CD14-positive monocyte (primary cell): ENCODE data around the gene CFAP157. TPM values are rescaled to one million over a fixed set of nuclear protein-coding genes. Genes with fewer than 3 reads are reported as not detected.
A peak's percentile ranks its signal among the peaks of the same experiment; 100 is the strongest.

Experiments
- DNase-seq, 3 donors: peaks; one replicate each; pipeline ENCODE4 v3.0.0-alpha.2; 2011 to 2022
- H2AFZ ChIP-seq: 2 replicates; pipeline ENCODE4 v1.6.0; 2012; ENCODE audit warnings: mild to moderate bottlenecking, low read depth, low read length, inconsistent platforms; ENCODE audit not compliant: insufficient read depth, poor library complexity, severe bottlenecking
- H3K27ac ChIP-seq, 2 donors: 1 replicate in 1 of 2; 2 replicates in 1 of 2; pipeline ENCODE4 v1.5.1; 2012 to 2013; ENCODE audit warnings: low read length in 2 of 2, control low read depth in 1 of 2, inconsistent platforms in 1 of 2, low read depth in 1 of 2, mild to moderate bottlenecking in 1 of 2
- H3K27me3 ChIP-seq, 2 donors: one replicate each; pipeline versions ENCODE4 v1.6.0 to v1.6.1; 2011 to 2013; ENCODE audit warnings: low read length in 2 of 2; ENCODE audit not compliant: control insufficient read depth in 2 of 2, insufficient read depth in 2 of 2
- H3K36me3 ChIP-seq, 2 donors: replicated peaks in 1 of 2; 1 replicate in 1 of 2; 2 replicates in 1 of 2; pipeline versions ENCODE4 v1.5.1 to v1.6.1; 2012 to 2013; ENCODE audit warnings: low read length in 2 of 2, control low read depth in 1 of 2, inconsistent platforms in 1 of 2, mild to moderate bottlenecking in 1 of 2; ENCODE audit not compliant: insufficient read depth in 2 of 2, control insufficient read depth in 1 of 2
- H3K4me1 ChIP-seq, 2 donors: 1 replicate in 1 of 2; 2 replicates in 1 of 2; pipeline versions ENCODE4 v1.5.1 to v1.6.1; 2012 to 2013; ENCODE audit warnings: low read length in 2 of 2, control low read depth in 1 of 2, inconsistent platforms in 1 of 2, mild to moderate bottlenecking in 1 of 2, moderate library complexity in 1 of 2; ENCODE audit not compliant: insufficient read depth in 2 of 2, control insufficient read depth in 1 of 2
- H3K4me2 ChIP-seq: replicated peaks from 2 replicates; pipeline ENCODE3; 2012; ENCODE audit warnings: low read length, moderate library complexity, mild to moderate bottlenecking; ENCODE audit not compliant: poor library complexity, severe bottlenecking; ENCODE audit errors: extremely low read depth
- H3K4me3 ChIP-seq, 3 experiments: fragments of 200-600 bp in 1 of 3; sonication (generic) in 1 of 3; replicated peaks in 1 of 3; 1 replicate in 2 of 3; 2 replicates in 1 of 3; pipeline ENCODE4 v1.5.1; 2011 to 2013; ENCODE audit warnings: low read length in 3 of 3, mild to moderate bottlenecking in 3 of 3, control low read depth in 2 of 3, low read depth in 2 of 3, inconsistent platforms in 1 of 3, moderate library complexity in 1 of 3
- H3K79me2 ChIP-seq: 2 replicates; pipeline ENCODE4 v1.6.0; 2012; ENCODE audit warnings: mild to moderate bottlenecking, control low read depth, inconsistent platforms, low read length, moderate library complexity; ENCODE audit not compliant: insufficient read depth
- H3K9ac ChIP-seq: 2 replicates; pipeline ENCODE4 v1.6.0; 2017; ENCODE audit warnings: low read length, mild to moderate bottlenecking; ENCODE audit not compliant: insufficient read depth, poor library complexity, severe bottlenecking
- H3K9me3 ChIP-seq, 2 donors: replicated peaks in 1 of 2; 1 replicate in 1 of 2; 2 replicates in 1 of 2; pipeline versions ENCODE4 v1.5.1 to v1.6.1; 2012 to 2013; ENCODE audit warnings: low read length in 2 of 2, control low read depth in 1 of 2; ENCODE audit not compliant: control insufficient read depth in 1 of 2, insufficient read depth in 1 of 2
- H4K20me1 ChIP-seq: 2 replicates; pipeline ENCODE4 v1.6.0; 2012; ENCODE audit warnings: mild to moderate bottlenecking, low read length, control low read depth, moderate library complexity; ENCODE audit not compliant: insufficient read depth
- H3K27ac Mint-ChIP-seq, 7 donors: one replicate each; pipeline ENCODE4 v1.8.0; 2020; ENCODE audit warnings: mild to moderate bottlenecking in 7 of 7, mixed read lengths in 7 of 7, moderate library complexity in 6 of 7, inconsistent platforms in 2 of 7
- H3K27me3 Mint-ChIP-seq, 3 donors: one replicate each; pipeline ENCODE4 v1.8.0; 2021 to 2022; ENCODE audit warnings: low read depth in 3 of 3, mild to moderate bottlenecking in 3 of 3, mixed read lengths in 3 of 3, moderate library complexity in 3 of 3, inconsistent platforms in 1 of 3
- H3K36me3 Mint-ChIP-seq, 2 donors: one replicate each; pipeline ENCODE4 v1.8.0; 2020; ENCODE audit warnings: mixed read lengths in 2 of 2, inconsistent platforms in 1 of 2, mild to moderate bottlenecking in 1 of 2
- H3K4me1 Mint-ChIP-seq: one replicate; pipeline ENCODE4 v1.8.0; 2020; ENCODE audit warnings: mild to moderate bottlenecking, mixed read lengths
- H3K4me3 Mint-ChIP-seq, 2 donors: one replicate each; pipeline ENCODE4 v1.8.0; 2020; ENCODE audit warnings: mild to moderate bottlenecking in 2 of 2, mixed read lengths in 2 of 2, moderate library complexity in 1 of 2
- H3K9me3 Mint-ChIP-seq, 7 donors: one replicate each; pipeline ENCODE4 v1.8.0; 2020 to 2022; ENCODE audit warnings: mixed read lengths in 7 of 7, mild to moderate bottlenecking in 6 of 7, moderate library complexity in 6 of 7, inconsistent platforms in 2 of 7
- WGBS: methylation state at CpG from one replicate; pipeline ENCODE4 v1.1.5; 2013; ENCODE audit warnings: missing lambda C conversion rate; ENCODE audit not compliant: insufficient coverage; 5-methylcytosine and 5-hydroxymethylcytosine counted together
- intact Hi-C, 2 donors: fragments of 100-400 bp; cut with micrococcal nuclease; formaldehyde crosslinking; loops; one replicate each; pipeline versions ENCODE4 v1.15.0 to v1.15.1; 2023
- polyA plus RNA-seq, 3 donors: library from polyadenylated mRNA; depleted of rRNA in 1 of 3; unstranded in 2 of 3; stranded (reverse) in 1 of 3; fragments of 300-500 nt in 2 of 3; fragments of >200 nt in 1 of 3; fragmentation: Illumina TruSeq in 2 of 3; gene quantifications; 1 replicate in 2 of 3; 2 replicates in 1 of 3; pipeline ENCODE4 v1.2.3, GENCODE V29; 2012 to 2021
- TF ChIP-seq, protein P1 (sequence below): fragments of 200-600 bp; IDR thresholded peaks from one replicate; pipeline ENCODE4 v1.8.0; 2022; ENCODE audit warnings: antibody characterized with exemption, mild to moderate bottlenecking

Gene CFAP157
- polyA plus RNA-seq, 3 donors, result 0.06 to 0.09 TPM; not detected in 1

DNA sequence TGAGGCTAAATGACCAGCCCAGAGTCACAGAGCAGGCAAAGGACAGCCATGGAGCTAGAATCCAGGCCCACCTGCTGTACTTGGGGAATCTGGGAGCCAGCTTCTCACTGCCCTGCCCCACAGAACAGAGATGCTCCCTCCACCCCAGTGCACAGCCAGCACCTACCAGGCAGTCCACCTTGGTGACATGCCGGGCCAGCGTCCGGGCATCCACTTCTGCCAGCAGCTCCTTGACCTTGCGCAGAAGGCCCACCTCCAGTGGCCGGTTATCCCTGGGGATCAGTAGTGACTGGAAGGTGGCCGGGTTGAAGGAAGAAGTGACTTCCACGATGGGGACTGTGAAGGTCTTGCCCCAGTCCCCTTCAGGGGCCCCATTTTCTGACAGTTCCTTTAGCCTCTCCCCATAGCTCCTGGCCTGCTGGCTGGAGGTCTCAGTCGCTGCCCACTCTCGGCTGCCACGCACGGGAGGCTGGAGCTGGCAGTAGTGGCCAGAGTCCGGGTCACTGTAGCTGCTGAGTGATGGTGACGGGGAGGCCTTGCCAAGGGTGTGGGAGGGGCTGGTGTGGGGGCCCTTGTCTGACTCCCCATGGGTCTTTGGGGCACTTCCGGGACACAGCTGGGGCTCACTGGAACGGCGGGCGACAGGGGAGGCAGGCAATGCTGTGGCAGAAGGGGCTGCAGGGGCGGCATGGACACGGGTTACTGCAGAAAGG lies 37.8 kb downstream of the CFAP157 start:
- peaks cover 98% of the 10 kb centered on the region for H4K20me1 ChIP-seq
- H3K36me3 Mint-ChIP-seq, result peaks cover 71 to 98% of the 10 kb centered on the region in 2 donors
- peak overlapping the region in 1 of 2 donors; percentile 41 for H3K27ac ChIP-seq
- H3K27me3 Mint-ChIP-seq, result no peaks in the 10 kb centered on the region
- TF ChIP-seq, protein P1, sequence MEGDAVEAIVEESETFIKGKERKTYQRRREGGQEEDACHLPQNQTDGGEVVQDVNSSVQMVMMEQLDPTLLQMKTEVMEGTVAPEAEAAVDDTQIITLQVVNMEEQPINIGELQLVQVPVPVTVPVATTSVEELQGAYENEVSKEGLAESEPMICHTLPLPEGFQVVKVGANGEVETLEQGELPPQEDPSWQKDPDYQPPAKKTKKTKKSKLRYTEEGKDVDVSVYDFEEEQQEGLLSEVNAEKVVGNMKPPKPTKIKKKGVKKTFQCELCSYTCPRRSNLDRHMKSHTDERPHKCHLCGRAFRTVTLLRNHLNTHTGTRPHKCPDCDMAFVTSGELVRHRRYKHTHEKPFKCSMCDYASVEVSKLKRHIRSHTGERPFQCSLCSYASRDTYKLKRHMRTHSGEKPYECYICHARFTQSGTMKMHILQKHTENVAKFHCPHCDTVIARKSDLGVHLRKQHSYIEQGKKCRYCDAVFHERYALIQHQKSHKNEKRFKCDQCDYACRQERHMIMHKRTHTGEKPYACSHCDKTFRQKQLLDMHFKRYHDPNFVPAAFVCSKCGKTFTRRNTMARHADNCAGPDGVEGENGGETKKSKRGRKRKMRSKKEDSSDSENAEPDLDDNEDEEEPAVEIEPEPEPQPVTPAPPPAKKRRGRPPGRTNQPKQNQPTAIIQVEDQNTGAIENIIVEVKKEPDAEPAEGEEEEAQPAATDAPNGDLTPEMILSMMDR, result no peak
- 95% methylated on average over 13 of the region's 19 CpGs for WGBS
- H3K4me3 Mint-ChIP-seq, result no peak overlapping the region
- no peaks in the 10 kb centered on the region for H3K27me3 ChIP-seq
- no peak overlapping the region for H3K4me2 ChIP-seq
- peak overlapping the region in 4 of 7 donors; percentile 6 to 81 (median 60) for H3K27ac Mint-ChIP-seq
- peaks cover 0 to 9% of the 10 kb centered on the region in 2 donors for H3K4me1 ChIP-seq
- H3K9me3 ChIP-seq, result no peaks in the 10 kb centered on the region
- H2AFZ ChIP-seq, result no peak overlapping the region
- no peak for DNase-seq
- H3K9me3 Mint-ChIP-seq, result no peaks in the 10 kb centered on the region
- peaks cover 3% of the 10 kb centered on the region for H3K4me1 Mint-ChIP-seq
- peaks cover 12% of the 10 kb centered on the region for H3K79me2 ChIP-seq
- no peak overlapping the region for H3K4me3 ChIP-seq
- H3K9ac ChIP-seq, result no peak overlapping the region
- intact Hi-C loops, result no loop called here
- peaks cover 92 to 98% of the 10 kb centered on the region in 2 donors for H3K36me3 ChIP-seq

DNA sequence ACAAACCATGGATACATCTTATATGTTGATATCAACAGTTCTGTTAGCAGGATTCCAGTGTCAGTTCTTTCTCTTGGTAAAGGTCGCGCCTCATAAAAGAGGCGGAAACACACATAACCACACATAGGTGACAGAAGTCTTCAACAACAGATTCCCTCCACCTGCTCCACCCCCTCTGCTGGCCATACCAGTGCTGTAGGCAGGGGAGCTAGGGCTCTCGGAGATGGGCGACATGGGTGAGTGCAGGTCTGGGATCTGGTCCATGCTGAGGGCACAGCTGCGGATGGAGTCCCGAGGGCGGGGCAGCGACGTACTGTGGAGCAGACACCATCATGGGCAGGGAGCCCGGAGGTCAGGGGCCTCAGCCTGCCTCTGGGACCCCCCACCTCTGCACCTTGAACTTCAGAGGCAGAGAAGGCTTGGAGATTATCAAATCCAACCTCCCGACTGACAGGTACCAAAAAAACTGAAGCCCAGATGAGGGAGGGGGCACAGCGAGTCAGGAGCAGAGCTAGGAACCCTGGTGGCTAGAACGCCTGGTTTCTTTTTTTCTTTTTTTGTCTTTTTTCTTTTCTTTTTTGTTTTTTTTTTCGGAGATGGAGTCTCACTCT lies 40.3 kb downstream of the CFAP157 start:
- no peak overlapping the region for H3K9ac ChIP-seq
- peaks cover 79 to 97% of the 10 kb centered on the region in 2 donors for H3K36me3 Mint-ChIP-seq
- intact Hi-C loops, result no loop called here
- peaks cover 24% of the 10 kb centered on the region for H3K79me2 ChIP-seq
- H3K27ac Mint-ChIP-seq, result peak overlapping the region in 4 of 7 donors; percentile 32 to 74 (median 64)
- H3K27ac ChIP-seq, result no peak overlapping the region
- no peaks in the 10 kb centered on the region for H3K9me3 ChIP-seq
- H2AFZ ChIP-seq, result no peak overlapping the region
- H3K4me3 ChIP-seq, result no peak overlapping the region
- H3K9me3 Mint-ChIP-seq, result no peaks in the 10 kb centered on the region
- H3K4me2 ChIP-seq, result no peak overlapping the region
- no peak overlapping the region for H3K4me3 Mint-ChIP-seq
- H3K36me3 ChIP-seq, result peaks cover 93 to 99% of the 10 kb centered on the region in 2 donors
- peaks cover 98% of the 10 kb centered on the region for H4K20me1 ChIP-seq
- H3K27me3 Mint-ChIP-seq, result no peaks in the 10 kb centered on the region
- DNase-seq, result no peak
- TF ChIP-seq, protein P1, result no peak
- WGBS, result 93% methylated on average over 9 of the region's 15 CpGs
- H3K4me1 ChIP-seq, result no peaks in the 10 kb centered on the region
- H3K27me3 ChIP-seq, result no peaks in the 10 kb centered on the region
- H3K4me1 Mint-ChIP-seq, result no peaks in the 10 kb centered on the region
